H7 (cell line): ENCODE measurements around the gene B4GALT5. TPM values are rescaled to one million over a fixed set of nuclear protein-coding genes. Genes with fewer than 3 reads are reported as not detected.
"Not testable (repeated sequence)": the region's sequence is repeated elsewhere in the genome, so short reads cannot be mapped to it uniquely, and the experiment has no call there.

Experiments
- DNase-seq: peaks from one replicate; pipeline ENCODE4 v3.0.0; 2012
- H3K27me3 ChIP-seq: 2 replicates; pipeline ENCODE4 v1.6.0; 2011; ENCODE audit warnings: mild to moderate bottlenecking, low read length; ENCODE audit not compliant: control insufficient read depth, insufficient read depth
- H3K36me3 ChIP-seq: replicated peaks from 2 replicates; pipeline ENCODE4 v1.5.1; 2011; ENCODE audit warnings: low read length; ENCODE audit not compliant: control insufficient read depth, insufficient read depth
- H3K4me3 ChIP-seq: 2 replicates; pipeline ENCODE4 v1.5.1; 2011; ENCODE audit warnings: low read depth, mild to moderate bottlenecking, control low read depth, low read length, moderate library complexity; ENCODE audit not compliant: insufficient read depth
- total RNA-seq: library from RNA; depleted of rRNA; stranded (reverse); fragments of >200 nt; shearing (Covaris generic); gene quantifications from 2 replicates; pipeline ENCODE4 v1.2.3, GENCODE V29; 2014

B4GALT5 gene
- total RNA-seq, 1 experiment from 2014 or later: 31.7 TPM

GRCh38 chr20:49631061-49631716 is 82.5 kb downstream of the B4GALT5 start:
- no peak for DNase-seq
- Histone ChIP-seq H3K36me3 (peaks cover 8% of the 10 kb centered on the region), H3K27me3 (no peaks in the 10 kb centered on the region), H3K4me3 (no peak overlapping the region)

- Histone ChIP-seq H3K36me3 (peaks cover 3% of the 10 kb centered on the region), H3K27me3 (no peaks in the 10 kb centered on the region), H3K4me3 (no peak overlapping the region)
- no peak for DNase-seq
These were observed 83.2 kb downstream of the B4GALT5 start for GRCh38 chr20:49630396-49630951.

GRCh38 chr20:49629606-49630005 is 84.1 kb downstream of the B4GALT5 start:
- Histone ChIP-seq H3K27me3 (no peaks in the 10 kb centered on the region), H3K4me3 (no peak overlapping the region), H3K36me3 (no peaks in the 10 kb centered on the region; the same call in 1 of the 2 replicates)
- DNase-seq: no peak

- not testable (repeated sequence) for DNase-seq, H3K27me3 ChIP-seq, H3K4me3 ChIP-seq, H3K36me3 ChIP-seq
These were observed 85.4 kb downstream of the B4GALT5 start for GRCh38 chr20:49628280-49628679.

- H3K4me3 ChIP-seq: no peak overlapping the region
- DNase-seq: no peak
- H3K27me3 ChIP-seq: no peaks in the 10 kb centered on the region
- H3K36me3 ChIP-seq: no peaks in the 10 kb centered on the region
These were observed 86.3 kb downstream of the B4GALT5 start for GRCh38 chr20:49627329-49627761.

GRCh38 chr20:49624988-49625387 is 88.7 kb downstream of the B4GALT5 start:
- not testable (repeated sequence) for H3K4me3 ChIP-seq, H3K36me3 ChIP-seq, H3K27me3 ChIP-seq

GRCh38 chr20:49624317-49624716 is 89.4 kb downstream of the B4GALT5 start:
- H3K27me3 ChIP-seq: no peaks in the 10 kb centered on the region
- no peak overlapping the region for H3K4me3 ChIP-seq
- DNase-seq: no peak
- no peaks in the 10 kb centered on the region for H3K36me3 ChIP-seq

More at GRCh38 chr20:49624988-49625387, 88.7 kb downstream of the B4GALT5 start:
- not testable (repeated sequence) for DNase-seq

- no peaks in the 10 kb centered on the region for H3K27me3 ChIP-seq
- H3K4me3 ChIP-seq: no peak overlapping the region
- no peaks in the 10 kb centered on the region for H3K36me3 ChIP-seq
- no peak for DNase-seq
These were observed 91.4 kb downstream of the B4GALT5 start for GRCh38 chr20:49622243-49622642.

- no peak overlapping the region for H3K4me3 ChIP-seq
- H3K36me3 ChIP-seq: no peaks in the 10 kb centered on the region
- no peaks in the 10 kb centered on the region for H3K27me3 ChIP-seq
These were observed 93.1 kb downstream of the B4GALT5 start for GRCh38 chr20:49620364-49621240.

GRCh38 chr20:49619113-49620048 is 94.3 kb downstream of the B4GALT5 start:
- Histone ChIP-seq H3K27me3 (no peaks in the 10 kb centered on the region), H3K36me3 (no peaks in the 10 kb centered on the region), H3K4me3 (no peak overlapping the region)
- no peak for DNase-seq

More at GRCh38 chr20:49620364-49621240, 93.1 kb downstream of the B4GALT5 start:
- DNase-seq: no peak

- H3K27me3 ChIP-seq: no peaks in the 10 kb centered on the region
- H3K36me3 ChIP-seq: no peaks in the 10 kb centered on the region
- H3K4me3 ChIP-seq: no peak overlapping the region
These were observed 95.4 kb downstream of the B4GALT5 start for GRCh38 chr20:49618289-49618688.

GRCh38 chr20:49617394-49617793 is 96.3 kb downstream of the B4GALT5 start:
- H3K4me3 ChIP-seq, H3K27me3 ChIP-seq, H3K36me3 ChIP-seq, DNase-seq: not testable (repeated sequence)

More at GRCh38 chr20:49618289-49618688, 95.4 kb downstream of the B4GALT5 start:
- DNase-seq: no peak

- H3K27me3 ChIP-seq: no peaks in the 10 kb centered on the region
- no peaks in the 10 kb centered on the region for H3K36me3 ChIP-seq
- no peak for DNase-seq
- H3K4me3 ChIP-seq: no peak overlapping the region
These were observed 97.3 kb downstream of the B4GALT5 start for GRCh38 chr20:49616154-49617007.
